Endothelial cell of umbilical vein (primary cell): ENCODE measurements around the gene SERPIND1. TPM values are rescaled to one million over a fixed set of nuclear protein-coding genes. Genes with fewer than 3 reads are reported as not detected.
"Not testable (repeated sequence)": the region's sequence is repeated elsewhere in the genome, so short reads cannot be mapped to it uniquely, and the experiment has no call there.

Source experiments
- BruUV-seq: library from RNA; stranded (reverse); fragments of 400-500 nt; replicated peaks from 2 replicates; lab custom pipeline; 2021; lab: Mats Ljungman, UMichigan
- CTCF ChIA-PET: fragments of 300-600, 350-600 bp; sonication (Branson Sonifier 250); formaldehyde crosslinking; loops from one replicate; lab custom pipeline; 2021; ENCODE audit warnings: antibody characterized with exemption, inconsistent platforms; lab: Charles Lee
- POLR2A ChIA-PET: fragments of 300-600, 350-600 bp; sonication (Branson Sonifier 250); formaldehyde crosslinking; loops from one replicate; lab custom pipeline; 2021; ENCODE audit warnings: antibody characterized with exemption, inconsistent platforms; lab: Charles Lee
- DNase-seq: peaks from one replicate; pipeline ENCODE4 v3.0.0-alpha.2; 2011; ENCODE audit warnings: low read depth, low spot score
- FAIRE-seq: peaks from 2 replicates; lab custom pipeline; 2011; peaks lifted over from hg19 to GRCh38; lab: Jason Lieb, UNC
- H2AFZ ChIP-seq: 2 replicates; pipeline ENCODE4 v1.6.0; 2012; ENCODE audit warnings: low read depth, low read length, control low read depth, inconsistent platforms
- H3K27ac ChIP-seq: 2 replicates; pipeline ENCODE4 v1.5.1; 2011; ENCODE audit warnings: low read depth, mild to moderate bottlenecking, control low read depth, low read length, moderate library complexity; ENCODE audit not compliant: insufficient read depth
- H3K27me3 ChIP-seq, 2 experiments: 2 replicates each; pipeline versions ENCODE4 v1.6.0 to v1.6.1; 2011; ENCODE audit warnings: low read length in 2 of 2, mixed read lengths in 1 of 2; ENCODE audit not compliant: control insufficient read depth in 2 of 2, insufficient read depth in 2 of 2
- H3K36me3 ChIP-seq, 2 experiments: 2 replicates in 1 of 2; 3 replicates in 1 of 2; pipeline ENCODE4 v1.5.1; 2011; ENCODE audit warnings: low read length in 2 of 2, mild to moderate bottlenecking in 1 of 2, moderate library complexity in 1 of 2; ENCODE audit not compliant: control insufficient read depth in 2 of 2, insufficient read depth in 2 of 2; ENCODE audit errors: extremely low read depth in 1 of 2
- H3K4me1 ChIP-seq: 3 replicates; pipeline ENCODE4 v1.5.1; 2011; ENCODE audit warnings: mild to moderate bottlenecking, low read length; ENCODE audit not compliant: control insufficient read depth, insufficient read depth; ENCODE audit errors: extremely low read depth
- H3K4me2 ChIP-seq: 2 replicates; pipeline ENCODE4 v1.6.1; 2011; ENCODE audit warnings: low read length, control low read depth, mixed read lengths; ENCODE audit not compliant: insufficient read depth
- H3K4me3 ChIP-seq, 3 experiments: fragments of 200-600 bp in 1 of 3; sonication (generic), shearing (Covaris generic) in 1 of 3; replicated peaks in 1 of 3; 2 replicates each; pipeline ENCODE4 v1.5.1; 2011 to 2016; ENCODE audit warnings: control low read depth in 3 of 3, low read length in 3 of 3, mild to moderate bottlenecking in 2 of 3, inconsistent platforms in 1 of 3, low read depth in 1 of 3, moderate library complexity in 1 of 3; ENCODE audit not compliant: insufficient read depth in 1 of 3
- H3K79me2 ChIP-seq: 2 replicates; pipeline ENCODE4 v1.6.0; 2012; ENCODE audit warnings: low read length, inconsistent platforms; ENCODE audit not compliant: control insufficient read depth, insufficient read depth
- H3K9ac ChIP-seq: replicated peaks from 2 replicates; pipeline ENCODE3; 2011; ENCODE audit warnings: low read length, control low read depth; ENCODE audit not compliant: insufficient read depth; ENCODE audit errors: extremely low read depth
- H3K9me1 ChIP-seq: replicated peaks from 3 replicates; pipeline ENCODE4 v1.6.0; 2011; ENCODE audit warnings: mild to moderate bottlenecking, low read length; ENCODE audit not compliant: control insufficient read depth, insufficient read depth; ENCODE audit errors: extremely low read depth
- H3K9me3 ChIP-seq: replicated peaks from 2 replicates; pipeline ENCODE4 v1.5.1; 2012; ENCODE audit warnings: low read length, inconsistent platforms; ENCODE audit not compliant: control insufficient read depth, insufficient read depth
- H4K20me1 ChIP-seq: replicated peaks from 2 replicates; pipeline ENCODE3; 2011; ENCODE audit warnings: mild to moderate bottlenecking, low read length; ENCODE audit not compliant: control insufficient read depth, insufficient read depth; ENCODE audit errors: extremely low read depth
- FOS ChIP-seq: IDR thresholded peaks from 2 replicates; pipeline ENCODE4 v1.6.1; 2011; ENCODE audit warnings: mild to moderate bottlenecking, low read length, moderate library complexity, borderline replicate concordance; ENCODE audit not compliant: insufficient read depth
- POLR2AphosphoS5 ChIP-seq: IDR thresholded peaks from 2 replicates; pipeline ENCODE4 v1.6.1; 2012; ENCODE audit warnings: low read depth, mild to moderate bottlenecking, control low read depth, low read length, moderate library complexity; ENCODE audit not compliant: insufficient read depth
- dilution Hi-C: fragments of 300-500 bp; cut with MboI; formaldehyde crosslinking; loops from one replicate; pipeline ENCODE4 v1.15.0; 2019; ENCODE audit warnings: low sequenced_read_pairs; ENCODE audit not compliant: extremely low pct_ligation_motif_present
- intact Hi-C: fragments of 100-400 bp; cut with micrococcal nuclease; formaldehyde crosslinking; loops from one replicate; pipeline ENCODE4 v1.10.0; 2022
- polyA plus RNA-seq, 4 experiments: library from polyadenylated mRNA; depleted of rRNA in 3 of 4; stranded (reverse) in 3 of 4; unstranded in 1 of 4; fragments of >200 nt; gene quantifications; 2 replicates each; pipeline versions ENCODE4 v1.2.1 to v1.2.3, GENCODE V29; 2011 to 2012; ENCODE audit warnings: missing spikeins in 1 of 4
- total RNA-seq: library from RNA; stranded (reverse); gene quantifications from 2 replicates; pipeline ENCODE4 v1.2.3, GENCODE V29; 2021

SERPIND1 gene
- total and polyA plus RNA-seq, 2 donors (not counting 3 experiments of a cell fraction or from before 2014, with no cell fraction given) = 0.94 to 1.8 TPM

GRCh38 chr22:20729194-20729593, 44.7 kb upstream of the SERPIND1 start:
- Histone ChIP-seq H2AFZ (no peak overlapping the region), H3K4me2 (no peak overlapping the region), H3K4me1 (no peaks in the 10 kb centered on the region), H3K9ac (no peak overlapping the region), H3K9me3 (no peaks in the 10 kb centered on the region), H3K4me3 (no peak overlapping the region), H3K79me2 (no peaks in the 10 kb centered on the region), H3K36me3 (peaks cover 0 to 23% of the 10 kb centered on the region in 2 experiments), H3K27ac (no peak overlapping the region), H3K27me3 (no peaks in the 10 kb centered on the region), H3K9me1 (no peaks in the 10 kb centered on the region), H4K20me1 (no peaks in the 10 kb centered on the region)
- ChIA-PET POLR2A (no interaction called here), CTCF (interaction anchor here (1.0 kb wide), 1 partner anchor 55 kb away, joined by 3 read pairs; no protein-coding TSS in a partner anchor)
- intact Hi-C loops = no loop called here
- no peak for DNase-seq
- FAIRE-seq = no peak
- dilution Hi-C loops = no loop called here
- BruUV-seq = no TSS peak
- TF ChIP-seq FOS (no peak), POLR2AphosphoS5 (no peak)

GRCh38 chr22:20732431-20732830, 41.5 kb upstream of the SERPIND1 start:
- H3K79me2 ChIP-seq, H3K4me2 ChIP-seq, dilution Hi-C loops, intact Hi-C loops, H3K9ac ChIP-seq, H3K27ac ChIP-seq, H3K4me1 ChIP-seq, H3K27me3 ChIP-seq, H2AFZ ChIP-seq, H4K20me1 ChIP-seq, FAIRE-seq, H3K9me1 ChIP-seq, POLR2A ChIA-PET, DNase-seq, BruUV-seq, H3K4me3 ChIP-seq, H3K9me3 ChIP-seq: not testable (repeated sequence)
- peaks cover 0 to 17% of the 10 kb centered on the region in 2 experiments for H3K36me3 ChIP-seq
- CTCF ChIA-PET = interaction anchor here (1.0 kb wide), 1 partner anchor 52 kb away, joined by 3 read pairs; no protein-coding TSS in a partner anchor

- dilution Hi-C loops, H3K4me1 ChIP-seq, H3K9me3 ChIP-seq, H3K27me3 ChIP-seq, H3K4me3 ChIP-seq, H3K79me2 ChIP-seq, H4K20me1 ChIP-seq, DNase-seq, POLR2A ChIA-PET, BruUV-seq, CTCF ChIA-PET, H3K9me1 ChIP-seq, FAIRE-seq, H3K9ac ChIP-seq, H2AFZ ChIP-seq, H3K4me2 ChIP-seq, H3K36me3 ChIP-seq, H3K27ac ChIP-seq, intact Hi-C loops: not testable (repeated sequence)
These were observed 38.4 kb upstream of the SERPIND1 start for GRCh38 chr22:20735356-20736162.

- CTCF ChIA-PET, dilution Hi-C loops, H4K20me1 ChIP-seq, H2AFZ ChIP-seq, H3K79me2 ChIP-seq, H3K9ac ChIP-seq, H3K4me2 ChIP-seq, FAIRE-seq, DNase-seq, H3K9me3 ChIP-seq, H3K9me1 ChIP-seq, H3K4me1 ChIP-seq, BruUV-seq, POLR2A ChIA-PET, H3K4me3 ChIP-seq, H3K36me3 ChIP-seq, intact Hi-C loops, H3K27ac ChIP-seq, H3K27me3 ChIP-seq: not testable (repeated sequence)
These were observed 37.0 kb upstream of the SERPIND1 start for GRCh38 chr22:20736891-20737290.
